Smooth muscle cell of the brain vasculature (primary cell): ENCODE results near the gene MDFI.

Experiments used
- DNase-seq: peaks from one replicate; pipeline ENCODE4 v3.0.0-alpha.2; 2012; ENCODE audit warnings: low read depth, low spot score

The MDFI gene

GRCh38 chr6:41672816-41673703 lies 34.8 kb downstream of the MDFI start:
- DNase-seq, result no peak

GRCh38 chr6:41673704-41674000 lies 35.4 kb downstream of the MDFI start:
- no peak for DNase-seq

- DNase-seq, result no peak
Measured at GRCh38 chr6:41674231-41675000, 36.1 kb downstream of the MDFI start.

- DNase-seq, result no peak
Measured at GRCh38 chr6:41675176-41675775, 37.0 kb downstream of the MDFI start.

DNA sequence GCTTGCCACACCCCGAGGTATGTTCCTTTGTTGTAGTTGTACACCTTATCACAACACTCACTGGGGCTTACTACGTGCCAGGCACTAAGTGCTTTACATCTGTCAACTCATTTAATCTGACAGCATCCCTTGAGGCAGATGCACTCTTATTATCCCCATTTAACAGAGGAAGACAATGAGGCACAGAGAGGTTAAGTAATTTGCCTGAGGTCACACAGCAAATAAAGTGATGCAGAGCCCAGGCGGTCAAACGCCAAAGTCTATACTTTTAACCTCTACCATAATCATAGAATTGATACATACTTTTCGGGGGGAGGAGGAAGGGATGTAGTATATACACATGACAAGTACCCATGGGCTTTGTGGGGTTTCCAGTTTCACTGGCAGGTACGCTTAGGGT lies 37.7 kb downstream of the MDFI start:
- no peak for DNase-seq

- no peak for DNase-seq
Measured at GRCh38 chr6:41676431-41676830, 38.2 kb downstream of the MDFI start.

GRCh38 chr6:41677124-41677921 lies 39.1 kb downstream of the MDFI start:
- no peak for DNase-seq

DNA sequence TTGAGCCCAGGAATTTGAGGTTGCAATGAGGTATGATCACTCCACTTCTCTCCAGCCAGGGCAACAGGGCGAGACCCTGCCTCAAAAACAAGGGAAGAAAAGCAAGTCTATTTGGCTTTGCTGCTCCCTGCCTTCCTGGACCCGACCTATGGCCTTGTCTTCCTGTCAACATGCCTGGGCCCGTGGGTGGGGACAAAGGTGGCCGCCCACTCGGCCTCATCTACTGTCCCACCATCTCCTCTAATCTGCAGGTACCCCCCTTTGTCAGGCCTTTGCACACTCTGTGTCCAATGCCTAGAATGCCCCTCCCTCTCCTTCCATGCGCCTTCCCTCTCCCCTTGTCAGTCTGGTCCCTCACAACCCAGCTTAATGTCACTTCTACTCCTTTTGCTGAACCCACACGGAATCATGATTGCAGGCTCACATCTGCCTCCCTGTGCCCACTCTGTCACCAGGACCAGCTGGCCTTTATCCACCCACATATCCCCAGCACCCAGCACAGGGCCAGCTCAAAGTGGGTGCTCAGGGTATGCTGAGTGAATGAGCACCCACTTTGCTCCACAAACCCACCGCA lies 40.3 kb downstream of the MDFI start:
- DNase-seq, result no peak

DNA sequence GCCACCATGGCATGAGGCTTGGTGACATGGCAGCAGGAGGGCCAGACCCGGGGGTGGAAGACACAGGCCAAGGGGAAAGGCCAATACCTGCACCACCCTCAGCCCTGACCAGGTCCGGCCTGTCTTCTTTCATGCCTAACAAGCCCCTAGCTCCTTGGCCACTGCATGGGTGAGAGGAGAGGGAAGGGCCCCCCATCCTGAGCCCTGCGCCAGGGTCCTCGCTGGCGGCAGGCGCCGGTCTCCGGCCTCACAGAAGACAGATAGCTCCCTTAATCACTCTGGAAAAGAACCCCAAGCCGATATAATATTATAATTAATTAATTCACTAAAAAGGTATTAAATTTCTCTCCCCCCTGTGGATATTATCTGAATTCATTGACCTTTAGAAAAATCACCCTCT lies 41.4 kb downstream of the MDFI start:
- DNase-seq, result no peak

- DNase-seq, result no peak
Measured at GRCh38 chr6:41680182-41680965, 42.1 kb downstream of the MDFI start.

DNA sequence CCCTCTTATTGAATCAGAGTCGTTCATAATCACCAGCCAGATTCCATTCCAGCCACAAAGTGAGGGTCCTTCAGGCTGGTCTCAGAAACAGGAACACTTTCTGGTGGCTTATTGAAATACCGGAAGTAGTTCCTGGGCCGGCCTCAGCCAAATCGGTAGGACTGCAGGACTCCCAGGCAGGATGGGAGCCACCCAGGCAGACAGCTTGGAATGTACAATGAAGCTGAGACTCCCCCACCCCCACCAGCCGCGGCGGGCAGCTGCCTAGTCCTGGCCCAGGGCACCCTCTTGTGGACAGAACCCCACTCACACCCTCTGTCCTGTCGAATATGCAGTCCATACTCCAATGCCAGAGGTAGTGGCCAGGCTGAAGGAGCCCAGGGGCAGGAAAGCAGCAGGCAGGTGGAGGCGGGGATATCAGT lies 43.8 kb downstream of the MDFI start:
- peak; percentile 71 for DNase-seq

DNA sequence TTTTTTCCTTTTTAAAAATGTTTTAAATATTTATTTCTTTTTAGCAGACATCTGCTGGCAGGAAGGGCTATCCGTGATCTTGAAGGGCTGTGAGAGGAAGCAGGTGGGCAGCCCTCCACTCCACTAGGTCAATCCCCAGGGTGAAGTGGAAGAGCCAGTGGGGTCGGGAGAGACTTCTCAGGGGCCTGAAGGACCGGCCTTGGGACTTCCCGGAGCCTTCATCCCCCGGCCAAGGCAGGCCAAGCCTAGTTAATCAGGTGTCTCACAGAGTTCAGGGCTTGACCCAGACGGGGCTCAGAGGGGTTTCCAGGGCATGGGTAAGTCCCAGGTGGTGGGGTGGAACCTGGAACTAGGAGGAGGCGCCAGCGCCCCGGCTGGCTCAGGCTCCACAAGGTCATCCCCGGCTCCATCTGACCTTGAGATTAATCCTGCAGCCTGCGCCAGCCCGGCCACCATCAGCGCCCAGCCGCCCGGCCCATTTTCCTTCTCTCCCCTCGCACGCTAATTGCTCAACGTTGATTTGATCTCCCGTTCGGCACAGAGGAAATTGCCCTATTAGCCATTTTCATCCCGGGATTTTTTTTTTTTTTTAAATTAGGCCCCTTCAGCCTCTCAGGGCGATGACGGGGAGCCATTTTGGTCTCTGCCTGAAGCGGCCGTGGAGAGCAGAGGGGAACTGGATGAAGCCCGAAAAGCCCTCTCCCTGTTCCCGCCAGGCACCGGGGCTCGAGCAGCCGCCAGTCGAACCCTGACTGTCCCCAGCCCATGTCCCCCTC lies 44.4 kb downstream of the MDFI start:
- no peak for DNase-seq

- DNase-seq, result no peak
Measured at GRCh38 chr6:41683273-41683522, 44.9 kb downstream of the MDFI start.

DNA sequence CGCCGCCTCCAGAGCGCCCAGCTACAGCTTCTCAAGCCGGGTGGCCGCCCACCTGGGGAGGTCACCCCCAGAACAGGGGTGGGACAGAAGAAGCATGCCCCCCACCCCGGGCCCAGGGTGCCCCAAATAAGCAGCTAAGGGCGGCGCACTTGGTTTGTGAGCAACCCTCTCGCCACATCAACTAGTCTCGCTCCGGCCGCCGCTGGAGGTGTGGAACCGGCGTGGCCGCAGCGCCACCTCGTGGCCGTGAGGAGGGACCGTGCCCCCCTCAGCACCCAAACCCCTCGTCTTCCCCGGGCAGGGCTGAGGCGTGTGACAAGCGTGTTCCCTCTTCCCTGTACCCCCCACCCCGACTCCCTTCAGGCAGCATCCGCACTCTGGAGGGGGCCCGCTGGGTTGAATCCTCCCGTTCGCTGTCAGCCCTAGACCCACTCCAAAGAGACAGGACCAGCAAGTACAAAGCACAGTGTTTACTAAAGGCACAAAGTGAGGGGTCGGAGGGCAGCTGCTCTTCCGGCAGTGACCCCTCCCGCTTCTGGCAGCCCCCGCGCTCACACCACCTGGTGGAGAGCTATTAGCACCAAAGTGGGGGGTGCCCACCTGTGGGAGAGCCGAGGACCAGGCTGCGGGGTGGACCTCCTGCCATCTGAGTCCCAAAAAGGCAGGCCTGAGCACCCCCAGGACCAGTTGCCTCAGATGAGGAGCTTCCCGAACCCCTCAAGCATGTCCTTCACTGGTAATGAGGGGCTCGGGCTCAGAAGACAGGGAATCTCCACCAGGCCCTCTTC lies 45.4 kb downstream of the MDFI start:
- peak; percentile 29 for DNase-seq

DNA sequence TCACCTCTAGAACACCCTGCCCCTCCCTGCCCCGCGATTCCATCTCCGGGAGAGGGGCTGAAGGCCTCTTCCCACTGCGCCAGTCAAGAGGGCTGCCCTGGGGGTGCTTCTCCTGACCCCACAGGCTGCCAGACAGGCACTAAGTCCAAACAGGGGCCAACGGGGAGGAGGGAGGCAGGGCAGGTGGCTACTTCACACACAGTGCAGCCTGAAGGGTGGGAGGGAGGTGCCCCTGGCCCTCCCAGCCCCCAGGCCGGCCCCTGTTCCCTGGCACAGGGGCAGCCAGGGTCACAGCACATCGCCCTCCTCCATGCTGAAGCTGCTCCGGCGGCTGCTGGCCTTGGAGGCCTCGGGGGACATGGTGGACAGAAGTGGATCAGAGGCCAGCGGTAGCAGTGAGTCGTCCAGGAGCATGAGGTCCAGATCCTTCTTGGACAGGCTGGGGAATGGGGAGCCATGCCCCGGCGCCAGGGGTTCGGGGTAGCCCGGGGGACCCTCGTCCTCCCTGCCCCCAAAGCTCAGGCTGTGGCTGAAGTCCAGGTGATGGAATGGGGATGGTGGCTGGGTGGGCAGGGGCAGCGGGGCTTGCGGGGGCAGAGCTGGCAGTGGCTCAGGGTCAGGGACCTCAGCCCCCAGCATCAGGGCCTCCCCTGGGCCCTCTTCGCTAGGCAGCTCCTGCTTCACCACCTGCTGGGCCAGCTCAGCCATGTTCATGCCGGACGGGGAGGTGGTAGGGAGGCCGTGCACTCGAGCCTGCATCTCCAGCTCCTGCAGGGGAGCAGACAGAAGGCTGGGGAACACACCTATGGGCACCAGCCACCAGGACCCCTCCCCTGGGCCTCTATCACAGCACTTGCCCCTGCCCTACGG lies 46.3 kb downstream of the MDFI start:
- DNase-seq, result no peak

- DNase-seq, result no peak
Measured at GRCh38 chr6:41685641-41686380, 47.5 kb downstream of the MDFI start.

DNA sequence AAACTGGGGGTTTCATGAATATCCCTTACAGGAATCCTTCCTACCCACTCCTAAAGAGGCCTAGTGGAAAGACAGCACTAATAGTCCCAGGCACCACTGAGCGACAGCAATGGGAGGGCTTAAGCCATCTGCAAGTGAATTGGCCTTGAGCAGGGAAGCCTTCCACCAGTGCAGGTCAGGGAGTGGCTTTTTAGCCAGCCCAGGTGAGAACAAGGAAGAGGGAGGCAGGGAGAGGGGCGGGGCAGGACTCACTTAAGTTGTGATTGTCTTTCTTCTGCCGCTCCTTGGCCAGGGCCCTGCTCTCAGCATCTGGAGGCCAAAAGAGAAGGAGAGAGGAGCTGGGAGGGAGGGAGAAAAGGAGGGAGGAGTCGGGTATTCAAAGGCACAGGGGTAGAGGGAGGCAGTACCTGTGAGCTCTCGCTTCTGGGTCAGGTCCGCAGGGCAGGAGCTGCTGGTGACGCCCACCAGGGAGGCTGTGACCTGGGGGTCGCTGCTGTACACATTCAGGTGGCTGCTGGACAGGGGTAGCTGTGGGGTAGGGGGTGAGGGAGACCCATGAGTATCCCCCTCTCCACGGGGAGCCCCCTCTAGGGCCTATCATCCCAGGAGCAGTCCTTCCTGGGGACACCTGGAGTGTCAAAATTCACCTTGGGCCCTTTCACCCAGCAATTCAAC lies 49.4 kb downstream of the MDFI start:
- DNase-seq, result no peak
